Measurements from ENCODE around the gene ATXN1.
"Not testable (repeated sequence)": the region's sequence is repeated elsewhere in the genome, so short reads cannot be mapped to it uniquely, and the experiment has no call there.

Gene ATXN1

GRCh38 chr6:16760516-16761470, at the start of gene ATXN1:
TSS of gene ATXN1 (minus strand) at chr6:16761460.
- ATAC-seq: peak in 1 of 2 donors; percentile 6

- no peak for ATAC-seq
Measured at GRCh38 chr6:16810411-16810810, 49.2 kb upstream of the ATXN1 start.

- ATAC-seq: no peak
Measured at GRCh38 chr6:16809753-16810358, 48.6 kb upstream of the ATXN1 start.

GRCh38 chr6:16807956-16808355, 46.7 kb upstream of the ATXN1 start:
- ATAC-seq: no peak

- no peak for ATAC-seq
Measured at GRCh38 chr6:16806363-16806762, 45.1 kb upstream of the ATXN1 start.

GRCh38 chr6:16805243-16805950, 44.1 kb upstream of the ATXN1 start:
- no peak for ATAC-seq

GRCh38 chr6:16804546-16805242, 43.4 kb upstream of the ATXN1 start:
- no peak for ATAC-seq

- ATAC-seq: no peak
Measured at GRCh38 chr6:16803294-16804200, 42.3 kb upstream of the ATXN1 start.

- no peak for ATAC-seq
Measured at GRCh38 chr6:16802071-16802470, 40.8 kb upstream of the ATXN1 start.

GRCh38 chr6:16800942-16801341, 39.7 kb upstream of the ATXN1 start:
- ATAC-seq: no peak

GRCh38 chr6:16800341-16800740, 39.1 kb upstream of the ATXN1 start:
- ATAC-seq: no peak

GRCh38 chr6:16799279-16800193, 38.3 kb upstream of the ATXN1 start:
- ATAC-seq: no peak

GRCh38 chr6:16793828-16794412, 32.7 kb upstream of the ATXN1 start:
- ATAC-seq: no peak

GRCh38 chr6:16789329-16790038, 28.2 kb upstream of the ATXN1 start:
- no peak for ATAC-seq

GRCh38 chr6:16787128-16787682, 25.9 kb upstream of the ATXN1 start:
- ATAC-seq: no peak

GRCh38 chr6:16785496-16785895, 24.2 kb upstream of the ATXN1 start:
- no peak for ATAC-seq

- ATAC-seq: not testable (repeated sequence)
Measured at GRCh38 chr6:16784957-16785356, 23.7 kb upstream of the ATXN1 start.

GRCh38 chr6:16783952-16784565, 22.8 kb upstream of the ATXN1 start:
- no peak for ATAC-seq

GRCh38 chr6:16783509-16783908, 22.2 kb upstream of the ATXN1 start:
- ATAC-seq: no peak
